Thoracic aorta (tissue), 2 donors: ENCODE measurements around the gene TBC1D20. TPM values are rescaled to one million over a fixed set of nuclear protein-coding genes. Genes with fewer than 3 reads are reported as not detected.

Experiments used
- ATAC-seq: fragments of 150-250 bp; one replicate; pipeline ENCODE4 v1.8.0; 2017; ENCODE audit warnings: low read depth; ENCODE audit not compliant: insufficient number of reproducible peaks, low FRiP score
- DNase-seq: peaks from one replicate; pipeline ENCODE4 v3.0.0-alpha.2; 2020; ENCODE audit warnings: low spot score
- H3K27ac ChIP-seq, 2 donors: fragments of 200-600 bp; sonication (generic); 1 replicate in 1 of 2; 2 replicates in 1 of 2; pipeline ENCODE4 v1.5.1; 2016; ENCODE audit warnings: mild to moderate bottlenecking in 2 of 2, moderate library complexity in 2 of 2
- H3K27me3 ChIP-seq: fragments of 200-600 bp; sonication (generic); replicated peaks from 2 replicates; pipeline ENCODE4 v1.6.0; 2016; ENCODE audit warnings: mild to moderate bottlenecking; ENCODE audit not compliant: insufficient read depth
- H3K36me3 ChIP-seq: fragments of 200-600 bp; sonication (generic); one replicate; pipeline ENCODE4 v1.5.1; 2016
- H3K4me1 ChIP-seq, 2 donors: fragments of 200-600 bp; sonication (generic); 1 replicate in 1 of 2; 2 replicates in 1 of 2; pipeline versions ENCODE4 v1.5.1 to v1.6.0; 2016; ENCODE audit warnings: low read depth in 2 of 2, mild to moderate bottlenecking in 1 of 2; ENCODE audit not compliant: control insufficient read depth in 1 of 2
- H3K4me3 ChIP-seq: fragments of 200-600 bp; sonication (generic); 2 replicates; pipeline ENCODE4 v1.5.1; 2016; ENCODE audit warnings: mild to moderate bottlenecking
- H3K9me3 ChIP-seq: fragments of 200-600 bp; sonication (generic); 2 replicates; pipeline ENCODE4 v1.5.1; 2016
- CTCF ChIP-seq: fragments of 200-600 bp; sonication (generic); IDR thresholded peaks from one replicate; pipeline ENCODE4 v1.5.1; 2019; ENCODE audit warnings: antibody characterized with exemption
- total RNA-seq, 2 donors: library from RNA; depleted of rRNA; stranded (reverse); fragments of >200 nt; gene quantifications; one replicate each; pipeline versions ENCODE4 v1.1.0 to v1.2.3, GENCODE V29; 2016

The TBC1D20 gene
- total RNA-seq, 2 donors from 2014 or later, result 33.8 to 40.0 TPM

GRCh38 chr20:440148-440547, 22.2 kb downstream of the TBC1D20 start:
- H3K4me1 ChIP-seq, result peaks cover 0 to 7% of the 10 kb centered on the region in 2 donors
- no peak overlapping the region for H3K27ac ChIP-seq
- no peak overlapping the region for H3K4me3 ChIP-seq
- DNase-seq (no peak), ATAC-seq (no peak)
- no peaks in the 10 kb centered on the region for H3K27me3 ChIP-seq
- peaks cover 54% of the 10 kb centered on the region for H3K36me3 ChIP-seq
- H3K9me3 ChIP-seq, result no peaks in the 10 kb centered on the region
- no peak for TF ChIP-seq CTCF

GRCh38 chr20:438571-439469, 23.5 kb downstream of the TBC1D20 start:
- no peak for ATAC-seq
- no peaks in the 10 kb centered on the region for H3K4me1 ChIP-seq
- no peak for TF ChIP-seq CTCF

GRCh38 chr20:437787-438486, 24.4 kb downstream of the TBC1D20 start:
- no peak for ATAC-seq
- H3K27ac ChIP-seq, result no peak overlapping the region
- H3K4me1 ChIP-seq, result no peaks in the 10 kb centered on the region
- H3K36me3 ChIP-seq, result peaks cover 50% of the 10 kb centered on the region
- no peak for TF ChIP-seq CTCF
- no peaks in the 10 kb centered on the region for H3K27me3 ChIP-seq
- H3K4me3 ChIP-seq, result no peak overlapping the region
- H3K9me3 ChIP-seq, result no peaks in the 10 kb centered on the region
- no peak for DNase-seq

More at GRCh38 chr20:438571-439469, 23.5 kb downstream of the TBC1D20 start:
- Histone ChIP-seq H3K9me3 (no peaks in the 10 kb centered on the region), H3K36me3 (peaks cover 50% of the 10 kb centered on the region), H3K27me3 (no peaks in the 10 kb centered on the region), H3K27ac (no peak overlapping the region), H3K4me3 (no peak overlapping the region)
- DNase-seq, result no peak

GRCh38 chr20:436476-436875, 25.9 kb downstream of the TBC1D20 start:
- ATAC-seq, result no peak
- Histone ChIP-seq H3K4me3 (no peak overlapping the region), H3K27me3 (no peaks in the 10 kb centered on the region), H3K9me3 (no peaks in the 10 kb centered on the region), H3K36me3 (peaks cover 45% of the 10 kb centered on the region), H3K4me1 (no peaks in the 10 kb centered on the region), H3K27ac (no peak overlapping the region)
- DNase-seq, result no peak
- no peak for TF ChIP-seq CTCF

GRCh38 chr20:435558-435957, 26.8 kb downstream of the TBC1D20 start:
- Histone ChIP-seq H3K27me3 (no peaks in the 10 kb centered on the region), H3K27ac (no peak overlapping the region), H3K9me3 (no peaks in the 10 kb centered on the region), H3K4me3 (no peak overlapping the region), H3K36me3 (peaks cover 43% of the 10 kb centered on the region), H3K4me1 (no peaks in the 10 kb centered on the region)
- DNase-seq, result no peak
- no peak for ATAC-seq
- no peak for TF ChIP-seq CTCF
